Mucosa of stomach (tissue), 1 donor: ENCODE data around the gene PIK3R5.

Source experiments
- H3K27me3 ChIP-seq: one replicate; pipeline ENCODE4 v1.7.0; 2013; ENCODE audit warnings: mild to moderate bottlenecking, low read length; ENCODE audit not compliant: control insufficient read depth, insufficient read depth
- H3K36me3 ChIP-seq: one replicate; pipeline ENCODE4 v1.7.0; 2013; ENCODE audit warnings: low read length; ENCODE audit not compliant: control insufficient read depth, insufficient read depth
- H3K4me1 ChIP-seq: one replicate; pipeline ENCODE4 v1.7.0; 2013; ENCODE audit warnings: mild to moderate bottlenecking, low read length; ENCODE audit not compliant: control insufficient read depth, insufficient read depth
- H3K4me3 ChIP-seq: one replicate; pipeline ENCODE4 v1.7.0; 2013; ENCODE audit warnings: low read length
- H3K9ac ChIP-seq: one replicate; pipeline ENCODE4 v1.7.0; 2013; ENCODE audit warnings: mild to moderate bottlenecking, low read length, moderate library complexity
- H3K9me3 ChIP-seq: one replicate; pipeline ENCODE4 v1.7.0; 2013; ENCODE audit warnings: mild to moderate bottlenecking, low read length, moderate library complexity; ENCODE audit not compliant: control insufficient read depth
- donor health status: Pancreatic carcinoma.

The PIK3R5 gene

GRCh38 chr17:8957721-8958120 lies 7.8 kb downstream of the PIK3R5 start:
- H3K27me3 ChIP-seq = no peaks in the 10 kb centered on the region
- H3K4me1 ChIP-seq = no peaks in the 10 kb centered on the region
- H3K9ac ChIP-seq = no peak overlapping the region
- H3K9me3 ChIP-seq = no peaks in the 10 kb centered on the region
- no peaks in the 10 kb centered on the region for H3K36me3 ChIP-seq
- no peak overlapping the region for H3K4me3 ChIP-seq

GRCh38 chr17:8956465-8956902 lies 9.0 kb downstream of the PIK3R5 start:
- Histone ChIP-seq H3K9ac (no peak overlapping the region), H3K36me3 (no peaks in the 10 kb centered on the region), H3K4me1 (no peaks in the 10 kb centered on the region), H3K9me3 (no peaks in the 10 kb centered on the region), H3K4me3 (no peak overlapping the region), H3K27me3 (no peaks in the 10 kb centered on the region)

- Histone ChIP-seq H3K4me1 (no peaks in the 10 kb centered on the region), H3K27me3 (no peaks in the 10 kb centered on the region), H3K36me3 (no peaks in the 10 kb centered on the region), H3K4me3 (no peak overlapping the region), H3K9ac (no peak overlapping the region), H3K9me3 (no peaks in the 10 kb centered on the region)
These were observed 10.2 kb downstream of the PIK3R5 start for GRCh38 chr17:8955021-8955959.

GRCh38 chr17:8954339-8954738 lies 11.2 kb downstream of the PIK3R5 start:
- no peak overlapping the region for H3K9ac ChIP-seq
- H3K9me3 ChIP-seq = no peaks in the 10 kb centered on the region
- H3K27me3 ChIP-seq = no peaks in the 10 kb centered on the region
- no peaks in the 10 kb centered on the region for H3K36me3 ChIP-seq
- H3K4me3 ChIP-seq = no peak overlapping the region
- no peaks in the 10 kb centered on the region for H3K4me1 ChIP-seq

- no peaks in the 10 kb centered on the region for H3K4me1 ChIP-seq
- H3K27me3 ChIP-seq = no peaks in the 10 kb centered on the region
- no peak overlapping the region for H3K9ac ChIP-seq
- no peaks in the 10 kb centered on the region for H3K9me3 ChIP-seq
- no peaks in the 10 kb centered on the region for H3K36me3 ChIP-seq
- H3K4me3 ChIP-seq = no peak overlapping the region
These were observed 12.2 kb downstream of the PIK3R5 start for GRCh38 chr17:8953156-8953885.

GRCh38 chr17:8952191-8952590 lies 13.3 kb downstream of the PIK3R5 start:
- Histone ChIP-seq H3K4me3 (no peak overlapping the region), H3K27me3 (no peaks in the 10 kb centered on the region), H3K4me1 (no peaks in the 10 kb centered on the region)

GRCh38 chr17:8951206-8951605 lies 14.3 kb downstream of the PIK3R5 start:
- H3K36me3 ChIP-seq = no peaks in the 10 kb centered on the region
- H3K27me3 ChIP-seq = no peaks in the 10 kb centered on the region
- no peak overlapping the region for H3K9ac ChIP-seq
- H3K4me1 ChIP-seq = no peaks in the 10 kb centered on the region
- H3K9me3 ChIP-seq = no peaks in the 10 kb centered on the region
- no peak overlapping the region for H3K4me3 ChIP-seq

More at GRCh38 chr17:8952191-8952590, 13.3 kb downstream of the PIK3R5 start:
- H3K9ac ChIP-seq = no peak overlapping the region
- no peaks in the 10 kb centered on the region for H3K9me3 ChIP-seq
- H3K36me3 ChIP-seq = no peaks in the 10 kb centered on the region

GRCh38 chr17:8949061-8949661 lies 16.3 kb downstream of the PIK3R5 start:
- Histone ChIP-seq H3K4me3 (no peak overlapping the region), H3K27me3 (no peaks in the 10 kb centered on the region), H3K9me3 (no peaks in the 10 kb centered on the region), H3K36me3 (no peaks in the 10 kb centered on the region), H3K9ac (no peak overlapping the region), H3K4me1 (no peaks in the 10 kb centered on the region)

- H3K9me3 ChIP-seq = no peaks in the 10 kb centered on the region
- no peaks in the 10 kb centered on the region for H3K4me1 ChIP-seq
These were observed 17.0 kb downstream of the PIK3R5 start for GRCh38 chr17:8948462-8948861.

GRCh38 chr17:8947201-8947600 lies 18.3 kb downstream of the PIK3R5 start:
- Histone ChIP-seq H3K9ac (no peak overlapping the region), H3K27me3 (no peaks in the 10 kb centered on the region), H3K4me1 (no peaks in the 10 kb centered on the region), H3K36me3 (no peaks in the 10 kb centered on the region), H3K4me3 (no peak overlapping the region), H3K9me3 (no peaks in the 10 kb centered on the region)

More at GRCh38 chr17:8948462-8948861, 17.0 kb downstream of the PIK3R5 start:
- Histone ChIP-seq H3K9ac (no peak overlapping the region), H3K36me3 (no peaks in the 10 kb centered on the region), H3K4me3 (no peak overlapping the region), H3K27me3 (no peaks in the 10 kb centered on the region)

- Histone ChIP-seq H3K36me3 (no peaks in the 10 kb centered on the region), H3K27me3 (no peaks in the 10 kb centered on the region), H3K4me3 (no peak overlapping the region), H3K9ac (no peak overlapping the region), H3K9me3 (no peaks in the 10 kb centered on the region), H3K4me1 (no peaks in the 10 kb centered on the region)
These were observed 19.0 kb downstream of the PIK3R5 start for GRCh38 chr17:8946476-8946875.

GRCh38 chr17:8946071-8946470 lies 19.4 kb downstream of the PIK3R5 start:
- H3K9ac ChIP-seq = no peak overlapping the region
- H3K4me1 ChIP-seq = no peaks in the 10 kb centered on the region
- H3K4me3 ChIP-seq = no peak overlapping the region
- H3K36me3 ChIP-seq = no peaks in the 10 kb centered on the region
- no peaks in the 10 kb centered on the region for H3K27me3 ChIP-seq
- H3K9me3 ChIP-seq = no peaks in the 10 kb centered on the region
